Tibial nerve (tissue), 4 donors: ENCODE data around the gene ZNF467. TPM values are rescaled to one million over a fixed set of nuclear protein-coding genes. Genes with fewer than 3 reads are reported as not detected.

Experiments
- DNase-seq, 2 donors: peaks; one replicate each; pipeline ENCODE4 v3.0.0-alpha.2; 2019; ENCODE audit warnings: low spot score in 2 of 2
- H3K27ac ChIP-seq, 4 donors: fragments of 200-600 bp; sonication (generic) in 3 of 4; one replicate each; pipeline ENCODE4 v1.5.1; 2017 to 2019; ENCODE audit warnings: mild to moderate bottlenecking in 1 of 4
- H3K27me3 ChIP-seq, 2 donors: fragments of 200-600 bp; sonication (generic) in 1 of 2; one replicate each; pipeline versions ENCODE4 v1.5.1 to v1.6.0; 2017 to 2019
- H3K36me3 ChIP-seq, 3 donors: fragments of 200-600 bp; sonication (generic); one replicate each; pipeline ENCODE4 v1.5.1; 2018 to 2019
- H3K4me1 ChIP-seq, 4 donors: fragments of 200-600 bp; sonication (generic) in 3 of 4; one replicate each; pipeline ENCODE4 v1.5.1; 2017 to 2019
- H3K4me3 ChIP-seq, 4 donors: fragments of 200-600 bp; sonication (generic) in 3 of 4; one replicate each; pipeline ENCODE4 v1.5.1; 2017 to 2019; ENCODE audit warnings: mild to moderate bottlenecking in 1 of 4, moderate library complexity in 1 of 4
- H3K9me3 ChIP-seq, 4 donors: fragments of 200-600 bp; sonication (generic) in 3 of 4; one replicate each; pipeline ENCODE4 v1.5.1; 2017 to 2019
- CTCF ChIP-seq, 5 experiments: fragments of 200-600 bp in 3 of 5; fragments of 450-650 bp in 2 of 5; sonication (generic) in 3 of 5; IDR thresholded peaks; one replicate each; pipeline ENCODE4 v1.5.1; 2016 to 2019; ENCODE audit warnings: antibody characterized with exemption in 5 of 5, mild to moderate bottlenecking in 3 of 5, moderate library complexity in 2 of 5
- EP300 ChIP-seq, 2 donors: sonication (generic); formaldehyde crosslinking; IDR thresholded peaks; one replicate each; pipeline ENCODE4 v1.6.1; 2017; ENCODE audit warnings: antibody characterized with exemption in 2 of 2, mild to moderate bottlenecking in 1 of 2
- POLR2A ChIP-seq, 2 donors: fragments of 450-650 bp; IDR thresholded peaks; one replicate each; pipeline ENCODE4 v1.6.1; 2017; ENCODE audit warnings: antibody characterized with exemption in 2 of 2, mild to moderate bottlenecking in 2 of 2, moderate library complexity in 2 of 2
- WGBS, 2 donors: methylation state at CpG; one replicate each; pipeline ENCODE4 v1.1.5; 2018; 5-methylcytosine and 5-hydroxymethylcytosine counted together
- total RNA-seq, 4 donors: library from RNA; depleted of rRNA; stranded (reverse); fragments of >200 nt; gene quantifications; one replicate each; pipeline ENCODE4 v1.1.0, GENCODE V29; 2016

ZNF467 gene
- total RNA-seq, 4 donors from 2014 or later = 3.3 to 15.9 (median 5.5) TPM

GRCh38 chr7:149813254-149814035 lies 40.1 kb upstream of the ZNF467 start:
- no peaks in the 10 kb centered on the region for H3K9me3 ChIP-seq
- peaks cover 0 to 5% of the 10 kb centered on the region in 2 donors for H3K27me3 ChIP-seq
- TF ChIP-seq POLR2A (IDR thresholded peaks at IDR 0.05) = no peak
- no peak for TF ChIP-seq EP300 (IDR thresholded peaks at IDR 0.05)
- TF ChIP-seq CTCF (IDR thresholded peaks at IDR 0.05) = no peak
- DNase-seq = no peak
- no peak overlapping the region for H3K4me3 ChIP-seq
- H3K4me1 ChIP-seq = no peaks in the 10 kb centered on the region
- H3K27ac ChIP-seq = no peak overlapping the region
- 84 to 87% methylated on average over 24 to 28 of the region's 28 CpGs for WGBS, 2 donors
- no peaks in the 10 kb centered on the region for H3K36me3 ChIP-seq

GRCh38 chr7:149811831-149812490 lies 38.6 kb upstream of the ZNF467 start:
- Histone ChIP-seq H3K27ac (no peak overlapping the region), H3K36me3 (no peaks in the 10 kb centered on the region), H3K4me3 (no peak overlapping the region), H3K4me1 (no peaks in the 10 kb centered on the region), H3K27me3 (peaks cover 0 to 5% of the 10 kb centered on the region in 2 donors), H3K9me3 (no peaks in the 10 kb centered on the region)
- DNase-seq = no peak
- WGBS, 2 donors = 85 to 99% methylated on average over 11 to 14 of the region's 16 CpGs
- TF ChIP-seq EP300 (IDR thresholded peaks at IDR 0.05) = no peak
- no peak for TF ChIP-seq POLR2A (IDR thresholded peaks at IDR 0.05)
- no peak for TF ChIP-seq CTCF (IDR thresholded peaks at IDR 0.05)

GRCh38 chr7:149811221-149811620 lies 37.8 kb upstream of the ZNF467 start:
- DNase-seq = no peak
- H3K9me3 ChIP-seq = no peaks in the 10 kb centered on the region
- H3K27me3 ChIP-seq = peaks cover 0 to 5% of the 10 kb centered on the region in 2 donors
- H3K27ac ChIP-seq = no peak overlapping the region
- WGBS, 2 donors = 29 to 32% methylated on average over 3 of the region's 3 CpGs
- H3K36me3 ChIP-seq = no peaks in the 10 kb centered on the region
- TF ChIP-seq EP300 (IDR thresholded peaks at IDR 0.05) (no peak), CTCF (IDR thresholded peaks at IDR 0.05) (no peak), POLR2A (IDR thresholded peaks at IDR 0.05) (no peak)
- no peaks in the 10 kb centered on the region for H3K4me1 ChIP-seq
- H3K4me3 ChIP-seq = no peak overlapping the region

- H3K27ac ChIP-seq = no peak overlapping the region
- WGBS, 2 donors = 71 to 100% methylated on average over 1 to 2 of the region's 2 CpGs
- no peak for DNase-seq
- TF ChIP-seq EP300 (IDR thresholded peaks at IDR 0.05) (no peak), CTCF (IDR thresholded peaks at IDR 0.05) (no peak), POLR2A (IDR thresholded peaks at IDR 0.05) (no peak)
- H3K36me3 ChIP-seq = no peaks in the 10 kb centered on the region
- H3K4me1 ChIP-seq = no peaks in the 10 kb centered on the region
- H3K4me3 ChIP-seq = no peak overlapping the region
- H3K27me3 ChIP-seq = no peaks in the 10 kb centered on the region
- no peaks in the 10 kb centered on the region for H3K9me3 ChIP-seq
These were observed 35.8 kb upstream of the ZNF467 start for GRCh38 chr7:149809215-149809614.

- Histone ChIP-seq H3K27me3 (no peaks in the 10 kb centered on the region), H3K9me3 (no peaks in the 10 kb centered on the region), H3K36me3 (no peaks in the 10 kb centered on the region), H3K4me3 (no peak overlapping the region), H3K27ac (no peak overlapping the region), H3K4me1 (no peaks in the 10 kb centered on the region)
- no peak for DNase-seq
- no peak for TF ChIP-seq CTCF (IDR thresholded peaks at IDR 0.05)
- no peak for TF ChIP-seq POLR2A (IDR thresholded peaks at IDR 0.05)
- no peak for TF ChIP-seq EP300 (IDR thresholded peaks at IDR 0.05)
- WGBS, 2 donors = 77 to 94% methylated on average over 3 to 10 of the region's 10 CpGs
These were observed 34.9 kb upstream of the ZNF467 start for GRCh38 chr7:149808311-149808710.
